Stimulated activated CD8-positive, alpha-beta memory T cell treated with anti-CD3 and anti-CD28 coated beads, Interleukin-15, amount 100 ng/mL, for 1 hour (primary cell): Measurements from ENCODE around the gene AIDA.
A peak's percentile ranks its signal among the peaks of the same experiment; 100 is the strongest.
"Not testable (repeated sequence)": the region's sequence is repeated elsewhere in the genome, so short reads cannot be mapped to it uniquely, and the experiment has no call there.

Source experiments
- DNase-seq: peaks from one replicate; pipeline ENCODE4 v3.0.0-alpha.2; 2020; ENCODE audit warnings: low read depth

AIDA gene

GRCh38 chr1:222713091-222713961 is 1.0 kb upstream of the AIDA start:
- peak; percentile 80 for DNase-seq

- peak; percentile 20 for DNase-seq
These were observed 705 bp downstream of the AIDA start for GRCh38 chr1:222711319-222712252.

- DNase-seq, result no peak
These were observed 2.6 kb downstream of the AIDA start for GRCh38 chr1:222709700-222710153.

- DNase-seq, result no peak
These were observed 5.5 kb downstream of the AIDA start for GRCh38 chr1:222706815-222707214.

- DNase-seq, result no peak
These were observed 8.0 kb downstream of the AIDA start for GRCh38 chr1:222704260-222704659.

- DNase-seq, result no peak
These were observed 10.1 kb downstream of the AIDA start for GRCh38 chr1:222702210-222702609.

GRCh38 chr1:222697826-222698225 is 14.5 kb downstream of the AIDA start:
- no peak for DNase-seq

GRCh38 chr1:222697203-222697602 is 15.1 kb downstream of the AIDA start:
- no peak for DNase-seq

- no peak for DNase-seq
These were observed 15.6 kb downstream of the AIDA start for GRCh38 chr1:222696741-222697140.

GRCh38 chr1:222694927-222695326 is 17.4 kb downstream of the AIDA start:
- DNase-seq, result no peak

GRCh38 chr1:222691016-222691415 is 21.3 kb downstream of the AIDA start:
- no peak for DNase-seq

GRCh38 chr1:222680080-222680479 is 32.2 kb downstream of the AIDA start:
- DNase-seq, result no peak

- DNase-seq, result no peak
These were observed 42.2 kb downstream of the AIDA start for GRCh38 chr1:222670110-222670509.

GRCh38 chr1:222669107-222669506 is 43.2 kb downstream of the AIDA start:
- DNase-seq, result not testable (repeated sequence)

- DNase-seq, result not testable (repeated sequence)
These were observed 44.1 kb downstream of the AIDA start for GRCh38 chr1:222668184-222668583.

GRCh38 chr1:222665964-222666363 is 46.3 kb downstream of the AIDA start:
- no peak for DNase-seq

- DNase-seq, result no peak
These were observed 48.8 kb downstream of the AIDA start for GRCh38 chr1:222663431-222663934.

- DNase-seq, result no peak
These were observed 54.4 kb downstream of the AIDA start for GRCh38 chr1:222657899-222658298.

GRCh38 chr1:222656391-222657155 is 55.7 kb downstream of the AIDA start:
- DNase-seq, result no peak

- peak; percentile 35 for DNase-seq
These were observed 57.4 kb downstream of the AIDA start for GRCh38 chr1:222654849-222655248.

GRCh38 chr1:222653178-222653827 is 59.0 kb downstream of the AIDA start:
- no peak for DNase-seq
